Neural cell (in vitro differentiated cells): ENCODE data around the gene GAPDH. TPM values are rescaled to one million over a fixed set of nuclear protein-coding genes. Genes with fewer than 3 reads are reported as not detected.

ENCODE experiments used
- H2AFZ ChIP-seq: fragments of 200-600, 300-800 bp; sonication (generic), shearing (Covaris generic); 2 replicates; pipeline ENCODE4 v1.6.0; 2014; ENCODE audit warnings: low read depth, mild to moderate bottlenecking, antibody characterized with exemption, low read length, moderate library complexity
- H3F3A ChIP-seq: fragments of 200-600 bp; shearing (Covaris generic); 2 replicates; pipeline ENCODE4 v1.6.1; 2016; ENCODE audit warnings: mild to moderate bottlenecking, moderate library complexity, mixed read lengths, antibody characterized with exemption, low read length; ENCODE audit not compliant: insufficient read depth, poor library complexity, severe bottlenecking
- H3K27ac ChIP-seq: fragments of 200-600, 300-800 bp; sonication (generic), shearing (Covaris generic); 2 replicates; pipeline ENCODE4 v1.5.1; 2014; ENCODE audit warnings: mild to moderate bottlenecking, low read length, moderate library complexity
- H3K27me3 ChIP-seq: fragments of 300-800, 200-600 bp; sonication (generic), shearing (Covaris generic); 2 replicates; pipeline ENCODE4 v1.6.0; 2014; ENCODE audit warnings: mild to moderate bottlenecking, low read depth, low read length, moderate library complexity; ENCODE audit not compliant: insufficient read depth
- H3K36me3 ChIP-seq: fragments of 300-800, 200-600 bp; sonication (generic), shearing (Covaris generic); 2 replicates; pipeline ENCODE4 v1.5.1; 2014; ENCODE audit warnings: mild to moderate bottlenecking, antibody characterized with exemption, low read length, moderate library complexity; ENCODE audit not compliant: insufficient read depth
- H3K4me2 ChIP-seq: fragments of 300-800, 200-600 bp; sonication (generic), shearing (Covaris generic); 2 replicates; pipeline ENCODE4 v1.6.0; 2014; ENCODE audit warnings: mild to moderate bottlenecking, low read length
- H3K4me3 ChIP-seq: fragments of 300-800, 200-600 bp; sonication (generic), shearing (Covaris generic); 2 replicates; pipeline ENCODE4 v1.5.1; 2014; ENCODE audit warnings: mild to moderate bottlenecking, low read length, moderate library complexity
- H3K79me2 ChIP-seq: fragments of 200-600 bp; shearing (Covaris generic); replicated peaks from 2 replicates; pipeline ENCODE4 v1.6.0; 2014; ENCODE audit warnings: mild to moderate bottlenecking, low read length, moderate library complexity; ENCODE audit not compliant: insufficient read depth
- H3K9ac ChIP-seq: fragments of 300-800, 200-600 bp; sonication (generic), shearing (Covaris generic); 2 replicates; pipeline ENCODE4 v1.6.1; 2016; ENCODE audit warnings: mild to moderate bottlenecking, low read length, mixed read lengths
- H3K9me2 ChIP-seq: fragments of 200-600 bp; shearing (Covaris generic); 2 replicates; pipeline ENCODE4 v1.6.1; 2016; ENCODE audit warnings: mild to moderate bottlenecking, low read length, mixed read lengths; ENCODE audit not compliant: insufficient read depth
- H3K9me3 ChIP-seq: fragments of 200-600, 300-800 bp; sonication (generic), shearing (Covaris generic); 2 replicates; pipeline ENCODE4 v1.6.1; 2016; ENCODE audit warnings: mild to moderate bottlenecking, mixed run types, low read length, moderate library complexity, mixed read lengths
- H4K20me1 ChIP-seq: fragments of 200-600 bp; shearing (Covaris generic); 2 replicates; pipeline ENCODE4 v1.6.1; 2016; ENCODE audit warnings: mild to moderate bottlenecking, mixed run types; ENCODE audit not compliant: insufficient read depth
- CTCF ChIP-seq: fragments of 450-650 bp; IDR thresholded peaks from 2 replicates; pipeline ENCODE4 v1.5.1; 2014; ENCODE audit warnings: antibody characterized with exemption, mild to moderate bottlenecking, moderate library complexity; ENCODE audit not compliant: poor library complexity, severe bottlenecking
- EP300 ChIP-seq: fragments of 450-650 bp; conservative IDR thresholded peaks from 2 replicates; pipeline ENCODE4 v1.6.1; 2014; ENCODE audit warnings: antibody characterized with exemption, mild to moderate bottlenecking, moderate library complexity; ENCODE audit not compliant: poor library complexity, severe bottlenecking
- EZH2 ChIP-seq: fragments of 200-600, 300-800 bp; shearing (Covaris generic), sonication (generic); IDR thresholded peaks from 2 replicates; pipeline ENCODE4 v1.6.1; 2014; ENCODE audit warnings: antibody characterized with exemption, low read length, borderline replicate concordance, mild to moderate bottlenecking; ENCODE audit not compliant: insufficient read depth, poor library complexity, severe bottlenecking
- MXI1 ChIP-seq: fragments of 450-650 bp; conservative IDR thresholded peaks from 2 replicates; pipeline ENCODE4 v1.6.1; 2014; ENCODE audit warnings: antibody characterized with exemption, mild to moderate bottlenecking; ENCODE audit not compliant: poor library complexity, severe bottlenecking
- POLR2AphosphoS5 ChIP-seq: IDR thresholded peaks from 2 replicates; pipeline ENCODE4 v1.6.1; 2012
- RAD21 ChIP-seq: fragments of 450-650 bp; conservative IDR thresholded peaks from 2 replicates; pipeline ENCODE4 v1.6.1; 2014; ENCODE audit warnings: antibody characterized with exemption, mild to moderate bottlenecking, moderate library complexity
- REST ChIP-seq: IDR thresholded peaks from 2 replicates; pipeline ENCODE4 v1.6.1; 2012; ENCODE audit warnings: borderline replicate concordance
- SMC3 ChIP-seq: fragments of 450-650 bp; conservative IDR thresholded peaks from 2 replicates; pipeline ENCODE4 v1.6.1; 2014; ENCODE audit warnings: antibody characterized with exemption, mild to moderate bottlenecking, moderate library complexity; ENCODE audit not compliant: poor library complexity
- TAF1 ChIP-seq: IDR thresholded peaks from 2 replicates; pipeline ENCODE4 v1.6.1; 2012; ENCODE audit warnings: low read depth
- polyA plus RNA-seq: library from polyadenylated mRNA; depleted of rRNA; stranded (reverse); fragments of >200 nt; gene quantifications from 2 replicates; pipeline ENCODE4 v1.2.3, GENCODE V29; 2014

GAPDH gene
- polyA plus RNA-seq, 1 donor from 2014 or later = 1,673 TPM

GRCh38 chr12:6500466-6500865 lies 33.9 kb upstream of the GAPDH start:
- Histone ChIP-seq H3K9me3 (no peaks in the 10 kb centered on the region), H3K36me3 (no peaks in the 10 kb centered on the region), H3K4me3 (no peak overlapping the region), H3K9ac (no peak overlapping the region), H3K27ac (no peak overlapping the region), H3K79me2 (peaks cover 17% of the 10 kb centered on the region), H2AFZ (no peak overlapping the region), H3F3A (no peaks in the 10 kb centered on the region), H3K27me3 (no peaks in the 10 kb centered on the region), H4K20me1 (no peaks in the 10 kb centered on the region), H3K4me2 (no peak overlapping the region), H3K9me2 (no peaks in the 10 kb centered on the region)
- TF ChIP-seq TAF1 = no peak
- no peak for TF ChIP-seq EZH2
- no peak for TF ChIP-seq POLR2AphosphoS5
- TF ChIP-seq RAD21 = no peak
- no peak for TF ChIP-seq MXI1
- TF ChIP-seq SMC3 = no peak
- TF ChIP-seq CTCF = no peak

DNA sequence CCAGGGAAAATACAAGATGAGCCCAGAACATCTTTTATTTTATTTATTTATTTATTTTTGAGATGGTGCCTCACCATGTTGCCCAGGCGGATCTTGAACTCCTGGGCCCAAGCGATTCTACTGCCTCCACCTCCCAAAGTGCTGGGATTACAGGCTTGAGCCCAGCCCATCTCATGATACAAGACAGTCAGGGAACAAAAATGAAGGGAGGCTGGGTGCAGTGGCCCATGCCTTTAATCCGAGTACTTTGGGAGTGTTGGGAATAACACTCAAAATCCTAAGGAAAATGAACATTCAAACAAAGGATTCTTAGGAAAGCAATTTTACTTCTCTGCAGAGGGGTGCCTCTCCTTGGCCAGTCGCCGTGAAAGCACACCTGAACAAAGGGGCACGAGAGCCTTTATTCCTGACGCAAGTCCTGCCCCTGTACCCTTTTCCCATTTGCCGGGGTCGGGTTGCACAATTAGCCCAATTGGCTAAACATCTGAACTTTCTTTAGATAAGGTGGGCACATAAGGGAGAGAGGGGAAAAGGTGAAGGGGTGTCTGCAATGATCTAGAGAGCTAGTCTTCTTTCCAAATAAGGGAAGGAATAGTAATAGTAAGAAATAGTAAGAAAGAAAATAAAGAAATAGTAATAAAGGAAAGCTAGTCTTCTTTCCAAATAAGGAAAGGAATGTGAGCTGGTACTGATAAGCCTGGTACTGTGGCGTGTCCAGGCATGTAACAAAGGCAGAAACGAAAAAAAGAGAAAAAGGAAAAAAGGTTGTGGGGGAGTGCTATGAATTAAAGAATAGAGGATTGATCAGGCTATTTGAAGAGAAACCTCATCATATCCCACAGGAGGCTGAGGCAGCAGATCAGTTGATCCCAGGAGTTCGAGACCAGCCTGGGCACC lies 27.0 kb upstream of the GAPDH start:
- Histone ChIP-seq H3F3A (no peaks in the 10 kb centered on the region), H3K79me2 (no peaks in the 10 kb centered on the region), H3K4me3 (no peak overlapping the region), H3K36me3 (no peaks in the 10 kb centered on the region), H3K27me3 (no peaks in the 10 kb centered on the region), H4K20me1 (no peaks in the 10 kb centered on the region), H3K9me3 (no peaks in the 10 kb centered on the region), H3K9ac (no peak overlapping the region), H3K27ac (no peak overlapping the region), H3K4me2 (no peak overlapping the region), H3K9me2 (no peaks in the 10 kb centered on the region), H2AFZ (no peak overlapping the region)
- TF ChIP-seq CTCF (no peak), SMC3 (no peak), POLR2AphosphoS5 (no peak), EP300 (no peak), EZH2 (no peak), TAF1 (no peak), REST (no peak), MXI1 (no peak), RAD21 (no peak)
